Loucy (cell line): ENCODE results near the gene BPHL.
"Not testable (repeated sequence)": the region's sequence is repeated elsewhere in the genome, so short reads cannot be mapped to it uniquely, and the experiment has no call there.

Experiments
- H2AFZ ChIP-seq: fragments of 200-600 bp; sonication (generic); 2 replicates; pipeline ENCODE4 v1.6.0; 2016; ENCODE audit warnings: antibody characterized with exemption, mild to moderate bottlenecking, low read length, moderate library complexity
- H3F3A ChIP-seq: fragments of 200-600 bp; 2 replicates; pipeline ENCODE4 v1.6.0; 2016; ENCODE audit warnings: antibody characterized with exemption, low read depth, mild to moderate bottlenecking
- H3K27me3 ChIP-seq: fragments of 200-600 bp; sonication (generic); 2 replicates; pipeline ENCODE4 v1.6.1; 2014; ENCODE audit warnings: low read length, mild to moderate bottlenecking; ENCODE audit not compliant: insufficient read depth, poor library complexity, severe bottlenecking
- H3K36me3 ChIP-seq: fragments of 200-600 bp; sonication (generic); 2 replicates; pipeline ENCODE4 v1.6.1; 2016; ENCODE audit warnings: low read length; ENCODE audit not compliant: insufficient read depth
- H3K4me1 ChIP-seq: fragments of 200-600 bp; sonication (generic); 2 replicates; pipeline ENCODE4 v1.5.1; 2014; ENCODE audit warnings: low read length, mild to moderate bottlenecking; ENCODE audit not compliant: insufficient read depth, poor library complexity, severe bottlenecking
- H3K4me2 ChIP-seq: fragments of 200-600 bp; sonication (generic); 2 replicates; pipeline ENCODE4 v1.6.0; 2014; ENCODE audit warnings: antibody characterized with exemption, low read length, low read depth, mild to moderate bottlenecking; ENCODE audit not compliant: poor library complexity, severe bottlenecking
- H3K4me3 ChIP-seq: fragments of 200-600 bp; sonication (generic); 2 replicates; pipeline ENCODE4 v1.5.1; 2014; ENCODE audit warnings: low read length, mild to moderate bottlenecking, mixed read lengths; ENCODE audit not compliant: poor library complexity, severe bottlenecking
- H3K79me2 ChIP-seq: fragments of 200-600 bp; sonication (generic); 2 replicates; pipeline ENCODE4 v1.6.1; 2014; ENCODE audit warnings: low read length; ENCODE audit not compliant: insufficient read depth
- H3K9ac ChIP-seq: fragments of 200-600 bp; sonication (generic); 2 replicates; pipeline ENCODE4 v1.6.0; 2014; ENCODE audit warnings: mild to moderate bottlenecking, low read depth, low read length, moderate library complexity; ENCODE audit not compliant: poor library complexity, severe bottlenecking
- H3K9me2 ChIP-seq: fragments of 200-600 bp; sonication (generic); replicated peaks from 2 replicates; pipeline ENCODE4 v1.6.1; 2016; ENCODE audit warnings: low read depth, low read length, mixed read lengths
- H3K9me3 ChIP-seq: fragments of 200-600 bp; sonication (generic); 2 replicates; pipeline ENCODE4 v1.6.1; 2014; ENCODE audit warnings: mild to moderate bottlenecking, antibody characterized with exemption, low read length, low read depth; ENCODE audit not compliant: insufficient read depth
- H4K20me1 ChIP-seq: fragments of 200-600 bp; sonication (generic); 2 replicates; pipeline ENCODE4 v1.6.0; 2014; ENCODE audit warnings: antibody characterized with exemption, low read length, mild to moderate bottlenecking; ENCODE audit not compliant: insufficient read depth, poor library complexity, severe bottlenecking
- CTCF ChIP-seq: fragments of 200-600 bp; sonication (generic); conservative IDR thresholded peaks from 2 replicates; pipeline ENCODE4 v1.5.1; 2014; ENCODE audit warnings: mild to moderate bottlenecking, antibody characterized with exemption, low read length
- EZH2phosphoT487 ChIP-seq: fragments of 200-600 bp; IDR thresholded peaks from 2 replicates; pipeline ENCODE4 v1.6.1; 2018; ENCODE audit warnings: antibody characterized with exemption, mild to moderate bottlenecking, moderate library complexity, borderline replicate concordance

Gene BPHL

DNA sequence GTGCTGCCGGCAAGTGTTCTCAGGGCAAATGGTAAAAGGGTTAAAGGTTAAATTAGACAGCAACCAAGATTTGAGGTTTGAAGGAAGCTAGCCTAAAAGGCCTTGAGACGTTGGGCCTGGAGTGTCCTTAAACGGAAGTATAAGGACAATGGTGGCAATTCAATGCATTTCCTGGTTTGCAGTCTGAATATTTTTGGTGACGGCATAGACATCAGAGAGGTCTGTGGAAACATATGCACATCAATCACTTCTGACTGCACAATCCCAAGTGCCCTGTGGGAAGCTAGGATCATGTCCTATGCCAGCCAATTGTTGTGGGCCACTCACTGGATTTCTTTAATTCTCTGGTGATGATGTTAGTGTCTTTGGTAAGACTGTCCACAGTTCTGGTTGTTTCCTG, 64.6 kb downstream of the BPHL start:
- H2AFZ ChIP-seq, result no peak overlapping the region
- H3K36me3 ChIP-seq, result no peaks in the 10 kb centered on the region
- H3K9ac ChIP-seq, result no peak overlapping the region
- no peak overlapping the region for H3K4me2 ChIP-seq
- no peaks in the 10 kb centered on the region for H3K4me1 ChIP-seq
- no peak overlapping the region for H3K4me3 ChIP-seq
- no peaks in the 10 kb centered on the region for H3F3A ChIP-seq
- no peaks in the 10 kb centered on the region for H3K27me3 ChIP-seq
- no peaks in the 10 kb centered on the region for H3K79me2 ChIP-seq
- no peaks in the 10 kb centered on the region for H3K9me3 ChIP-seq
- H4K20me1 ChIP-seq, result no peaks in the 10 kb centered on the region
- H3K9me2 ChIP-seq, result no peaks in the 10 kb centered on the region
- TF ChIP-seq EZH2phosphoT487 (no peak), CTCF (no peak)

DNA sequence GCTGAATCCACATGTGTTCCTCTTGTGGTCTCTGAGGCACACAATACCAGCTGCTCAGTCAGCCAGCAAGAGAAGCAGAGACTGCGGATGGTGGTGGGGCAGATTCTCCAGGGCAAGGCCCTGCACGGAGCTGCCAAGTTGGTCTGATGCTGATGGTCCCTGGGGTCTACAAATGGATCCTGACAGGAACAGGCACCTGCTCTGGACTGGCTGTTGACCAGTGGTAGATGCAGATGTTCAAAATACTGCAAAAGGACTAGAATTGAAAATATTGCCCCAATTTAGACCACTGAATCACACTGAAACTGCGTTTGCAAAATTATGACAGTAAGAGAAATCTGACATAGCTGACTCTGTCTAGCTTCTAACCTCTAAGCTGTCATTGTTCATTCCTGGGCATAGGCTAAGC, 68.5 kb downstream of the BPHL start:
- H3K4me2 ChIP-seq, result no peak overlapping the region

DNA sequence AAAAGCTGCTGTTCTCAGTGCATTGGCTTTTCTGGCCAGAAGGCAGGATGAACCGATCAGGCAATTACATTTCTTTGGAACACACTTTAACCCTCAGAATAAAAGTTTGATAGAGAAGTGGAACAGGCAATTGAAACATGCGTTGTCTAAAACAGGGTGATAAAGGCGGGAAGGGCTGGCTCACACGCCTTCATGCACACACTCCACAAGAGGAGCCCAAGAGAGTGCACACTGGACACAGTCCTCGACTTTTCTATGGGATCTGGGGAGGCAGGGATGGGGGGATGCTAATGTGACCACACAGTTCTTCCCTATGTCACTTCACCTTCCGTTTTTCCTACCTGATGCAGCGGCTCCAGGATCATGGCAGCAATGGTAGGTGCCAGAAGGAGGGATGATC, 69.8 kb downstream of the BPHL start:
- Histone ChIP-seq H3K9ac (no peak overlapping the region), H3K27me3 (no peaks in the 10 kb centered on the region), H3K9me2 (no peaks in the 10 kb centered on the region), H4K20me1 (no peaks in the 10 kb centered on the region), H3K9me3 (no peaks in the 10 kb centered on the region), H3K4me3 (no peak overlapping the region), H3K4me1 (no peaks in the 10 kb centered on the region), H3K4me2 (no peak overlapping the region), H3F3A (no peaks in the 10 kb centered on the region), H3K79me2 (no peaks in the 10 kb centered on the region), H2AFZ (no peak overlapping the region), H3K36me3 (no peaks in the 10 kb centered on the region)
- TF ChIP-seq CTCF (no peak), EZH2phosphoT487 (no peak)

More for the DNA sequence above, 68.5 kb downstream of the BPHL start:
- H3K79me2 ChIP-seq, result no peaks in the 10 kb centered on the region
- no peaks in the 10 kb centered on the region for H3K9me2 ChIP-seq
- H3K9me3 ChIP-seq, result no peaks in the 10 kb centered on the region
- TF ChIP-seq EZH2phosphoT487 (no peak), CTCF (no peak)
- no peak overlapping the region for H3K4me3 ChIP-seq
- no peaks in the 10 kb centered on the region for H3K4me1 ChIP-seq
- no peaks in the 10 kb centered on the region for H3K36me3 ChIP-seq
- H3K9ac ChIP-seq, result no peak overlapping the region
- H3F3A ChIP-seq, result no peaks in the 10 kb centered on the region
- no peak overlapping the region for H2AFZ ChIP-seq
- no peaks in the 10 kb centered on the region for H4K20me1 ChIP-seq
- H3K27me3 ChIP-seq, result no peaks in the 10 kb centered on the region

DNA sequence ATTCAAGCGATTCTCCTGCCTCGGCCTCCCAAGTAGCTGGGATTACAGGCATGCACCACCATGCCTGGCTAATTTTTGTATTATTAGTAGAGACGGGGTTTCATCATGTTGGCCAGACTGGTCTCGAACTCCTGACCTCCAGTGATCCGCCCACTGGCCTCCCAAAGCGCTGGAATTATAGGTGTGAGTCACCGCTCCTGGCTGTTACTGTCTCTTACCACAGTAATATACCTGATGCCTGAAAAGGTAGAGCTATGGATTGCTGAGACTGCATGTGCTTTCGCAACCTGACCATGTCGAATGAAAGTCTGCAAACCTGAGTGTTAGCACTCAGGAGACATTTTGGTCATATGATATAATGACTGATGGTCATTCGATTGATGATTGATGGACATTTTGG, 70.7 kb downstream of the BPHL start:
- H3F3A ChIP-seq, H3K9ac ChIP-seq, H3K4me2 ChIP-seq, H3K9me3 ChIP-seq, H3K79me2 ChIP-seq, H3K9me2 ChIP-seq, H3K36me3 ChIP-seq, H3K27me3 ChIP-seq, H4K20me1 ChIP-seq, H3K4me1 ChIP-seq, H2AFZ ChIP-seq, H3K4me3 ChIP-seq: not testable (repeated sequence)
